Measurements from ENCODE around the gene LTB4R.

LTB4R gene

DNA sequence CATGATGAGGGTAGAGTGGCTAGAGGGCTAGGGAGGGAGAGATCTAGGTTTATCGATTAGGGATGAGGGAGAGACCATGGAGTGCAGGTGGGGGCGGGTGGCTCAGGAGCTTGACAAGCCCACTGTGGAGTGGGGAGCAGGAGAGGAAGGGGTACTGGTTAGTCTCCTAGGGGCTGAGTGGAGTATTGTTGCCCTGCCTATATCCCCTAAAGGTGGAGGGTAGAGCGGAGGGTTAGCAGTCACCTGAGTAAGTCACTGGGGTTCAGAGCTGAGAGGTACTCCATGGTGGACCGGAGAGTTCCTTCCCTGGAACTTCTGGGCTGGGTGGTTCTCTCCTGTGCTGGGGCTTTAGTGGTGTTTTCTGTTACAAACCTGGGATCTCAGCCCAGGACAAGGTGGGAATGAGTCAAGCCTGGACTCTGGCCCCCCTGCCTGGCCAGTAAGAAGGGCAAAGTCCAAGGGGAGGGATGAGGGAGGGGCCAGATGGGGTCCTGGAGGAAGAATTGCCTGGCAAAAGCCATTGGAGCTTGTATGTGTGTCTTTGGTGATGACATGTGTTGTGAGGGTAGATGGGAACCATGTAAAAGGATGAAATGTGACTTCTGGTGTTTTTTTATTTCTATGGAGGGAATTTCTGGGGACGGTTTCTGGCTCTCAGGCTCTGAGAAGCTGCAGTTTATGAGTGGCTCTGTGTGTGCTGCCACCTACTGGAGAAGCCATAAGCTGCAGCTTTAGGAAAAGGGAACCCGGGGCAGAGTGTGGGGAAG lies 3.5 kb upstream of the LTB4R start, which contains the start of gene CIDEB:
TSS of gene CIDEB (minus strand) at position 403 of the 767 bp plus-strand sequence. CDS start at position 284, 119 bp downstream.
- Histone ChIP-seq H3K27me3 (ENCODE audit: low read depth, low read length) (no peaks in the 10 kb centered on the region), H3K9me3 (ENCODE audit: insufficient read depth, low read length) (no peaks in the 10 kb centered on the region), H3K9ac (ENCODE audit: low read length) (no peak within 1 kb of the TSS), H3K27ac (ENCODE audit: low read length) (peak within 1 kb of the TSS; percentile 17; the same call in 1 of the 2 replicates), H3K4me3 (ENCODE audit: low read length) (no peak within 1 kb of the TSS), H3K36me3 (replicated peaks; ENCODE audit: low read depth, low read length) (peaks cover 38% of the 10 kb centered on the region), H2AFZ (ENCODE audit: low read depth, low read length) (no peak within 1 kb of the TSS), H4K20me1 (ENCODE audit: insufficient read depth, low read length) (no peaks in the 10 kb centered on the region), H3K4me1 (ENCODE audit: low read length) (peaks cover 4% of the 10 kb centered on the region), H3K4me2 (ENCODE audit: low read length) (no peak within 1 kb of the TSS), H3K79me2 (ENCODE audit: low read length) (no peaks in the 10 kb centered on the region)
- TF ChIP-seq EZH2phosphoT487 (IDR thresholded peaks at IDR 0.05; ENCODE audit: low read depth): no peak
- TF ChIP-seq, protein P1, sequence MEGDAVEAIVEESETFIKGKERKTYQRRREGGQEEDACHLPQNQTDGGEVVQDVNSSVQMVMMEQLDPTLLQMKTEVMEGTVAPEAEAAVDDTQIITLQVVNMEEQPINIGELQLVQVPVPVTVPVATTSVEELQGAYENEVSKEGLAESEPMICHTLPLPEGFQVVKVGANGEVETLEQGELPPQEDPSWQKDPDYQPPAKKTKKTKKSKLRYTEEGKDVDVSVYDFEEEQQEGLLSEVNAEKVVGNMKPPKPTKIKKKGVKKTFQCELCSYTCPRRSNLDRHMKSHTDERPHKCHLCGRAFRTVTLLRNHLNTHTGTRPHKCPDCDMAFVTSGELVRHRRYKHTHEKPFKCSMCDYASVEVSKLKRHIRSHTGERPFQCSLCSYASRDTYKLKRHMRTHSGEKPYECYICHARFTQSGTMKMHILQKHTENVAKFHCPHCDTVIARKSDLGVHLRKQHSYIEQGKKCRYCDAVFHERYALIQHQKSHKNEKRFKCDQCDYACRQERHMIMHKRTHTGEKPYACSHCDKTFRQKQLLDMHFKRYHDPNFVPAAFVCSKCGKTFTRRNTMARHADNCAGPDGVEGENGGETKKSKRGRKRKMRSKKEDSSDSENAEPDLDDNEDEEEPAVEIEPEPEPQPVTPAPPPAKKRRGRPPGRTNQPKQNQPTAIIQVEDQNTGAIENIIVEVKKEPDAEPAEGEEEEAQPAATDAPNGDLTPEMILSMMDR (IDR thresholded peaks at IDR 0.05; ENCODE audit: low read depth, low read length): peak; percentile 94

DNA sequence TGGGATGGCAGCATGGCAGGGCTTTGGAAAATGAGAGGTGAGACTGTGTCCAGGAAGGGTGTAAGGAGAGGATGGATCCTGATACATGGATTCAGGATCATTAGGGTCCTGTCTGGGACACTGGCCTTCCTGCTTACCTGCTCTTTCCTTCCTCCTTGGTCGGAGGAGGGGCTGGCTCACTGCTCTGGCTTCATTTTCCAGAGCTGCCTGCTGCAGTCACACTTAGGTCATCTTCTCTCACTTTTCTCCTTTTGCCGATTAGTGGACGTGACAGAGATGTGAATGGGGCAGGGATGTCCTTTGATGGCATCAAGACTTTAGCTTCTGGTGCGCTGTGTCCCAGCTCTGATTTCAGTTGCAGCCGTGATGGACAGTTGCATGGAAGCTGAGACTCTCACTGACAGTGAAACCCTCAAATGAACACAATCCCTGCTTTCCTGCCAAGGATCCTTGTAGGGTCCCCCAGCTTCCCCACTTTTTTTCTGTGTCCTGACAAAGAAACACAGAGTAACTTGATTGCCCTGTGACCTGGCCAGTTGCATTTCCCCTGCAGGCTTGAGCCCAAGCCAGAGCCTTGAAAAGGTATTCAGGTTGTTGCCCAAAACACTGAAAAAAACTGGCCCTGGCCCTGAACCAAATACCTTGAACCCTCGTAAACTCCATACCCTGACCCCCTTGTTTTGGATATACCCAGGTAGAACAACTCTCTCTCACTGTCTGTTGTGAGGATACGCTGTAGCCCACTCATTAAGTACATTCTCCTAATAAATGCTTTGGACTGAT lies 2.8 kb upstream of the LTB4R start:
- TF ChIP-seq EZH2phosphoT487 (IDR thresholded peaks at IDR 0.05; ENCODE audit: low read depth): no peak
- TF ChIP-seq, protein P1 (IDR thresholded peaks at IDR 0.05; ENCODE audit: low read depth, low read length): no peak; the same call in 1 of the 2 replicates
- Histone ChIP-seq H3K79me2 (ENCODE audit: low read length) (no peaks in the 10 kb centered on the region), H2AFZ (ENCODE audit: low read depth, low read length) (no peak overlapping the region), H3K27me3 (ENCODE audit: low read depth, low read length) (no peaks in the 10 kb centered on the region), H3K4me2 (ENCODE audit: low read length) (no peak overlapping the region), H3K9ac (ENCODE audit: low read length) (no peak overlapping the region), H3K4me1 (ENCODE audit: low read length) (peaks cover 4% of the 10 kb centered on the region), H3K9me3 (ENCODE audit: insufficient read depth, low read length) (no peaks in the 10 kb centered on the region), H3K36me3 (replicated peaks; ENCODE audit: low read depth, low read length) (peaks cover 33% of the 10 kb centered on the region), H3K27ac (ENCODE audit: low read length) (no peak overlapping the region), H4K20me1 (ENCODE audit: insufficient read depth, low read length) (no peaks in the 10 kb centered on the region), H3K4me3 (ENCODE audit: low read length) (no peak overlapping the region)

DNA sequence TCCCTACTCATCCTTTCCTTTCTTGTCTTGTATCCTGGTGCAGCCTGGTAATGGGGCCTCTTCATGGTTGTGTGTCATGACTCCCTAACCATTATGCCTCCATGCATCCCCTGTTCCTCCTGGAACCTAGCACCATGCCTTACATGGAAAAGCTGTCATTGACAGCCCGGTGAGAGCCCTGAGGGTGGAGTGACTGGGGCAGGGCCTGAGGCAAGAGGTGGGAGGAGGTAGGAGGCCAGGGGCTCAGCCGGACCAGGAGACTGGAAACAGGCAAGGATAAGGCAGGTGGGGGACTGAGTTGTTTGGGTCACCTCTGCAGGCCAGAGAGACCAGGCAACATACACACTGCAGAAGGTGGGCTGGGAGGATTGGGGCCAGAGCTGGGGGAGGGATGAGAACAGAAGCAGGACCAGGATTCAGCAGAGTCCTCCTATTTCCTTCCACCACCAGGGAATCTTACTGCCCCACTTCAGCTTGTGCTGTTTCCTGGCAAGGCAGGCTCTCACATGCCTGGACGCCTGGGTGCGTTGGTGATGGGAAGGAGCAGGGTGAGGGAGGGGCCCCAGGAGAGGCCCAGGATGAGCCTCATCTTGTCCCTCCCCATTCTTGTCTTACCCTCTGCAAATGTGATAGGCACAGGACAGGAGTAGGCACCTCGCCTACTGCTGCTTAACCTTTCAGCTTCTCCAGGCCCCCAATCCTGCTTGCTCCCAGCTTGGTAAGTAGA lies 1.6 kb upstream of the LTB4R start, which contains the start of gene LTB4R2:
TSS of gene LTB4R2 (plus strand) at position 603 of the 727 bp plus-strand sequence. CDS start 525 bp downstream, outside the sequence.
- no peak within 1 kb of the TSS for H3K4me3 ChIP-seq (ENCODE audit: low read length)
- peaks cover 4% of the 10 kb centered on the region for H3K4me1 ChIP-seq (ENCODE audit: low read length)
- TF ChIP-seq, protein P1 (IDR thresholded peaks at IDR 0.05; ENCODE audit: low read depth, low read length): no peak
- no peak for TF ChIP-seq EZH2phosphoT487 (IDR thresholded peaks at IDR 0.05; ENCODE audit: low read depth)
- H3K4me2 ChIP-seq (ENCODE audit: low read length): no peak within 1 kb of the TSS
- no peak within 1 kb of the TSS for H3K27ac ChIP-seq (ENCODE audit: low read length)
- no peak within 1 kb of the TSS for H3K9ac ChIP-seq (ENCODE audit: low read length)
- H3K9me3 ChIP-seq (ENCODE audit: insufficient read depth, low read length): no peaks in the 10 kb centered on the region
- H2AFZ ChIP-seq (ENCODE audit: low read depth, low read length): no peak within 1 kb of the TSS
- no peaks in the 10 kb centered on the region for H3K27me3 ChIP-seq (ENCODE audit: low read depth, low read length)
- no peaks in the 10 kb centered on the region for H3K79me2 ChIP-seq (ENCODE audit: low read length)
- H4K20me1 ChIP-seq (ENCODE audit: insufficient read depth, low read length): no peaks in the 10 kb centered on the region
- H3K36me3 ChIP-seq (replicated peaks; ENCODE audit: low read depth, low read length): peaks cover 26% of the 10 kb centered on the region

All from OCI-LY3 (cell line).